Ishikawa (cell line): ENCODE data around the gene KIRREL3.

Source experiments
- CEBPB ChIP-seq: IDR thresholded peaks from 2 replicates; pipeline ENCODE4 v1.6.1; 2012
- CREB1 ChIP-seq: IDR thresholded peaks from 2 replicates; pipeline ENCODE4 v1.6.1; 2012; ENCODE audit warnings: low read depth
- EGR1 ChIP-seq: IDR thresholded peaks from 2 replicates; pipeline ENCODE4 v1.6.1; 2012
- EP300 ChIP-seq: IDR thresholded peaks from 2 replicates; pipeline ENCODE4 v1.6.1; 2012; ENCODE audit warnings: borderline replicate concordance
- FOXM1 ChIP-seq: IDR thresholded peaks from 2 replicates; pipeline ENCODE4 v1.6.1; 2012; ENCODE audit warnings: low read depth, borderline replicate concordance
- NFIC ChIP-seq: IDR thresholded peaks from 2 replicates; pipeline ENCODE4 v1.6.1; 2012
- RAD21 ChIP-seq: IDR thresholded peaks from 2 replicates; pipeline ENCODE4 v1.6.1; 2012; ENCODE audit warnings: low read depth
- TAF1 ChIP-seq: IDR thresholded peaks from 2 replicates; pipeline ENCODE4 v1.6.1; 2012; ENCODE audit warnings: low read depth, mild to moderate bottlenecking
- TCF12 ChIP-seq: IDR thresholded peaks from 2 replicates; pipeline ENCODE4 v1.6.1; 2012; ENCODE audit warnings: low read depth
- TEAD4 ChIP-seq: IDR thresholded peaks from 2 replicates; pipeline ENCODE4 v1.6.1; 2012
- YY1 ChIP-seq: IDR thresholded peaks from 2 replicates; pipeline ENCODE4 v1.6.1; 2012; ENCODE audit warnings: low read depth
- ZBTB7A ChIP-seq: IDR thresholded peaks from 2 replicates; pipeline ENCODE4 v1.6.1; 2012; ENCODE audit warnings: low read depth
- TF ChIP-seq, protein P1 (sequence below): IDR thresholded peaks from 2 replicates; pipeline ENCODE4 v1.6.1; 2012; ENCODE audit warnings: low read depth, mild to moderate bottlenecking
- TF ChIP-seq, protein P2 (sequence below): IDR thresholded peaks from 2 replicates; pipeline ENCODE4 v1.6.1; 2012
- TF ChIP-seq, protein P3 (sequence below): IDR thresholded peaks from 2 replicates; pipeline ENCODE4 v1.6.1; 2012

KIRREL3 gene

DNA sequence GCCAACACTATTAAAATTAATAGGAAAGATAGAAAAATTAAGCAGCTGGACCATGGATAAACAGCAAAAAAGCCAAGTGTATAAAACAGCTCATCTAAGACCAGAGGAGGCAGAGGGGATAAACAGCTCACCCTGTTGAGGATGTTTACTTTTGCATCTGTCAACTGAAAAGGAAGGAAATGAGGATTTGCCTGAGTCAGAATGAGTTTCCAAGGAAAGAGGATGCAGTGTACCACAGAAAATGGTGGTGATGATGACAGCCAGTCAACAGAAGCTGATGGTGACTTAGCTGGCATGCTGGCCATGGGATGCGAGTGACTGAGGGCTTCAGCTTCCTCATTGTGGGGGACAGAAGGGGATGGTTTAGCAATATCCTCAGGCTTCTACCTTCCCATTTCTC lies 183.5 kb downstream of the KIRREL3 start:
- TF ChIP-seq TAF1 (no peak), TEAD4 (no peak), EP300 (no peak), ZBTB7A (no peak)
- TF ChIP-seq, protein P1, sequence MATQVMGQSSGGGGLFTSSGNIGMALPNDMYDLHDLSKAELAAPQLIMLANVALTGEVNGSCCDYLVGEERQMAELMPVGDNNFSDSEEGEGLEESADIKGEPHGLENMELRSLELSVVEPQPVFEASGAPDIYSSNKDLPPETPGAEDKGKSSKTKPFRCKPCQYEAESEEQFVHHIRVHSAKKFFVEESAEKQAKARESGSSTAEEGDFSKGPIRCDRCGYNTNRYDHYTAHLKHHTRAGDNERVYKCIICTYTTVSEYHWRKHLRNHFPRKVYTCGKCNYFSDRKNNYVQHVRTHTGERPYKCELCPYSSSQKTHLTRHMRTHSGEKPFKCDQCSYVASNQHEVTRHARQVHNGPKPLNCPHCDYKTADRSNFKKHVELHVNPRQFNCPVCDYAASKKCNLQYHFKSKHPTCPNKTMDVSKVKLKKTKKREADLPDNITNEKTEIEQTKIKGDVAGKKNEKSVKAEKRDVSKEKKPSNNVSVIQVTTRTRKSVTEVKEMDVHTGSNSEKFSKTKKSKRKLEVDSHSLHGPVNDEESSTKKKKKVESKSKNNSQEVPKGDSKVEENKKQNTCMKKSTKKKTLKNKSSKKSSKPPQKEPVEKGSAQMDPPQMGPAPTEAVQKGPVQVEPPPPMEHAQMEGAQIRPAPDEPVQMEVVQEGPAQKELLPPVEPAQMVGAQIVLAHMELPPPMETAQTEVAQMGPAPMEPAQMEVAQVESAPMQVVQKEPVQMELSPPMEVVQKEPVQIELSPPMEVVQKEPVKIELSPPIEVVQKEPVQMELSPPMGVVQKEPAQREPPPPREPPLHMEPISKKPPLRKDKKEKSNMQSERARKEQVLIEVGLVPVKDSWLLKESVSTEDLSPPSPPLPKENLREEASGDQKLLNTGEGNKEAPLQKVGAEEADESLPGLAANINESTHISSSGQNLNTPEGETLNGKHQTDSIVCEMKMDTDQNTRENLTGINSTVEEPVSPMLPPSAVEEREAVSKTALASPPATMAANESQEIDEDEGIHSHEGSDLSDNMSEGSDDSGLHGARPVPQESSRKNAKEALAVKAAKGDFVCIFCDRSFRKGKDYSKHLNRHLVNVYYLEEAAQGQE, result no peak
- TF ChIP-seq, protein P2, sequence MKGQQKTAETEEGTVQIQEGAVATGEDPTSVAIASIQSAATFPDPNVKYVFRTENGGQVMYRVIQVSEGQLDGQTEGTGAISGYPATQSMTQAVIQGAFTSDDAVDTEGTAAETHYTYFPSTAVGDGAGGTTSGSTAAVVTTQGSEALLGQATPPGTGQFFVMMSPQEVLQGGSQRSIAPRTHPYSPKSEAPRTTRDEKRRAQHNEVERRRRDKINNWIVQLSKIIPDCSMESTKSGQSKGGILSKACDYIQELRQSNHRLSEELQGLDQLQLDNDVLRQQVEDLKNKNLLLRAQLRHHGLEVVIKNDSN, result no peak

DNA sequence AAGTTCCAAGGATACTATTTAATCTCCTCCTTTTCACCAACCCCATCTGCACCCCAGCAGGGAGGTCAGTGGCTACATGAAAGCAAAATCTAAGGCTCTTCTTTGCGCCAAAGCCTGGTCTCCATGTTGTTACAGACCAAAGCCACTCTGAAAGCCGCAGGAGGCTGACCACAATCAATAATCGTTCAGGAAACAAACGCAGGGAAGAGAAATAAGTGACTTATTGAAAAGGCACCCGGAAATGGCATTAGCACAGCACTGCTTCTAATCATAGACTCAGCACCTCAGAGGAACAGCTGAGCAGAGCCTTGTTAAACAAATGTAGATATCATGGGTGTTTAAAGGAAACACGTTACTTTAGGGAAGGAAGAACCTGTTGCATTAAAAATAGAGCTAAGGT lies 183.9 kb downstream of the KIRREL3 start:
- TF ChIP-seq EP300, result no peak
- no peak for TF ChIP-seq TEAD4
- TF ChIP-seq CEBPB, result no peak
- no peak for TF ChIP-seq NFIC
- TF ChIP-seq, protein P3, sequence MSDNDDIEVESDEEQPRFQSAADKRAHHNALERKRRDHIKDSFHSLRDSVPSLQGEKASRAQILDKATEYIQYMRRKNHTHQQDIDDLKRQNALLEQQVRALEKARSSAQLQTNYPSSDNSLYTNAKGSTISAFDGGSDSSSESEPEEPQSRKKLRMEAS, result no peak
- TF ChIP-seq, protein P1, result no peak

DNA sequence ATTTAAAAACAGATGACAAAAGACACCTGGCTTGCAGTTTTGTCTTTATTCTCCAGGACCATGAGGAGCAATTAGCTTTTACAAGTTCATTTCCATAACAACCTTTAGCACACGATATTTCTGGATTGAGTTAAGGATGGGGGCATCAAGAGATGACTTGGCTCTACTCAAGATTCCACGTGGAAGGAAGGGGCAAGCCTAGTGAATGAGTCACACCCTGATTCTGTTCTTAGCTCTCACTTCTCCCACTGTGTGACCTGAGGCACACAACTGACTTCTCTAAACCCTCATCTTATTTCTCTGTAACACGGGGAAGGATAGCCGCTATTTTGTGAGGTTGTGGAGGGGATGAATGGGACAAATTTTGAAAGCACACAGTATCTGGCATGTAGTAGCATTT lies 185.5 kb downstream of the KIRREL3 start:
- TF ChIP-seq, protein P3, result no peak
- TF ChIP-seq TAF1 (no peak), CREB1 (no peak), EP300 (no peak), FOXM1 (no peak), YY1 (no peak), EGR1 (no peak), TEAD4 (no peak), ZBTB7A (no peak), TCF12 (no peak), RAD21 (no peak), NFIC (no peak), CEBPB (no peak)
- TF ChIP-seq, protein P1, result no peak
- TF ChIP-seq, protein P2, result no peak

DNA sequence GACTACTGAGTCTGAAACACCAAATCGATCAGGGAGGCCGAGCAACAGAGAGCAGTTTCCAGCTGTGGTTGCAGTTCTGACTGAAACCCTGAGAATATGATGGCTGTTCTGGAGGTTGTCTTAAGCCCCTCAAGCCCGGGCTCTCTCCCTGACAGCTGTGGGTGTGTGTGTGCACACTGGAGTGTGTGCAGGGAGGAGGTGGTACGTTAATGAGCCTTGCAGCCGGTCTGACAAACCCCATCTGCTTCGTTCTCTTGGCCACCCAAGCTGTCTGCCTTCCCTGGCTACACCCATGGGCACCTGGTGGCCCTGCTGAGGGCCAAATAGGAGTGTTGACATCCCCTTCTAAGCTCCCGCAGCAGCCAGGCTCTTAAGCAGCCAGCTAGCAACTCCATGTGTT lies 189.8 kb downstream of the KIRREL3 start:
- TF ChIP-seq EGR1 (no peak), CEBPB (no peak), NFIC (no peak), CREB1 (no peak), FOXM1 (no peak), TEAD4 (no peak), EP300 (no peak), ZBTB7A (no peak)
- TF ChIP-seq, protein P2, result no peak

DNA sequence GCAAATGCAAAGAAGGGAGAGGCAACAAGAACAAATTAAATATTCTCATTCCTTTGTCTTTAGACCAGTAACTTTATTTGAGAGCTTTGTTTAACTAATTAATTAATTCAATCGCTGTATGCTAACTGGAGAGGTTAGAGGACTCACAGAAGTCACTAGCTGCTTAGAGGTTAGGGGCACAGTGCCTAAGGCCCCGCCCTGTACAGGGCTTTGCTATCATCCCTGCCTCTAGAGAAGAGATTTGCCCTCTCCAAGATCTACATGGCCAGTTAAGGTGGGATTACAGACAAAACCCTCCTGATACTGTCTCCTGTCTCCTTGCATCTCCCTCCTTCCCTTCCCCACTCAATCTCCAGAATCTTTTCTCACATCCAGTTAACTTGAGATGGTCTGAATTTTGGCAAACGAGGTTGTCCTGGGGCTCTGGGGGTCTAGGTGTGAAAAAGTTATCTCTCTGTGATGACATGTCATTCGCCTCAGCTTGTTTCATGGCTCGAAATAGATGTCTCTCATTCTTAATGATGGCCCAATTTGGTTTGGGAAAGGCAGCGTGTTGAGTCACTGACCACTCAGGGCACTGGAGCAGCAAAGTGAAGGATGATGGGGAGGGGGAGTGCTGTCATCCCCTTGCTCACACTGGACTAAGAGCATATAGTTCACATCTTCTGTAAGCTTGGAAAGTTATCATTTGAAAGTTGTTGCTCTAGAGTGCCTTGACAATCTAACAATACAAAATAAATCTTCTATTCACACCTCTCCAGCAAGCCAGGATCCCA lies 190.9 kb downstream of the KIRREL3 start:
- TF ChIP-seq, protein P3, result no peak
